ENCODE data around the gene NEO1.

Gene NEO1

DNA sequence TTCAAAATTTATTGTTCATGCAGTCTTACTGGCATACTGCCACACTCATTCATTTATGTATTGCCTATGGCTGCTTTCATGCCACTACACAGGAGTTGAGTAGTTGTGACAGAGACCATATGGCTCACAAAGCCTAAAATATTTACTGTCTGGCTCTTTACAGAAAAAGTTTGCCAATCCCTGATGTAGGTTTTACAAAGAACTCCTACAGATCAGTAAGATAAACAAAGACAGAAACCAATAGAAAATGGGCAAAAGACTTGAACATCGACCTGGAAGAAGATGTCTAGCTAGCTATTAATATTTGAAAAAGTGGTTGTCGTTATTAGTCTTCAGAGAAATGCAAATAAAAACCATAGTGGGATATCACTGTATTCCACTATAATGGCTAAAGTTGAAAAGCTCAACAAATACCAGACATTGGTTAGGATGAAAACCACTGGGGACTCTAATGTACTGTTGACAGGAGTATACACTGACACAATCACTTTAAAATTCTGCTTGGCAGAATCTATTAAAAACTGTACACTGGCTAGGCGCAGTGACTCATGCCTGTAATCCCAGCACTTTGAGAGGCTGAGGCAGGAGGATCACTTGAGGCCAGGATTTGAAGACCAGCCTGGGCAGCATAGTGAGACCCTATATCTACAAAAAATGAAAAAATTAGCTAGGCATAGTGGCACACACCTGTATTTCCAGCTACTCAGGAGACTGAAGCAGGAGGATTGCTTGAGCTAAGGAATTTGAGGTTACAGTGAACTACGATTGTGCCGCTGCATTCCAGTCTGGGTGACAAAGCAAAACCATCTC is 87.7 kb downstream of the NEO1 start:
- TF ChIP-seq, protein P1, sequence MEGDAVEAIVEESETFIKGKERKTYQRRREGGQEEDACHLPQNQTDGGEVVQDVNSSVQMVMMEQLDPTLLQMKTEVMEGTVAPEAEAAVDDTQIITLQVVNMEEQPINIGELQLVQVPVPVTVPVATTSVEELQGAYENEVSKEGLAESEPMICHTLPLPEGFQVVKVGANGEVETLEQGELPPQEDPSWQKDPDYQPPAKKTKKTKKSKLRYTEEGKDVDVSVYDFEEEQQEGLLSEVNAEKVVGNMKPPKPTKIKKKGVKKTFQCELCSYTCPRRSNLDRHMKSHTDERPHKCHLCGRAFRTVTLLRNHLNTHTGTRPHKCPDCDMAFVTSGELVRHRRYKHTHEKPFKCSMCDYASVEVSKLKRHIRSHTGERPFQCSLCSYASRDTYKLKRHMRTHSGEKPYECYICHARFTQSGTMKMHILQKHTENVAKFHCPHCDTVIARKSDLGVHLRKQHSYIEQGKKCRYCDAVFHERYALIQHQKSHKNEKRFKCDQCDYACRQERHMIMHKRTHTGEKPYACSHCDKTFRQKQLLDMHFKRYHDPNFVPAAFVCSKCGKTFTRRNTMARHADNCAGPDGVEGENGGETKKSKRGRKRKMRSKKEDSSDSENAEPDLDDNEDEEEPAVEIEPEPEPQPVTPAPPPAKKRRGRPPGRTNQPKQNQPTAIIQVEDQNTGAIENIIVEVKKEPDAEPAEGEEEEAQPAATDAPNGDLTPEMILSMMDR (IDR thresholded peaks at IDR 0.05) = no peak
- TF ChIP-seq ZFX (IDR thresholded peaks at IDR 0.05; ENCODE audit: borderline replicate concordance) = no peak
- H3K27ac ChIP-seq = no peak overlapping the region

DNA sequence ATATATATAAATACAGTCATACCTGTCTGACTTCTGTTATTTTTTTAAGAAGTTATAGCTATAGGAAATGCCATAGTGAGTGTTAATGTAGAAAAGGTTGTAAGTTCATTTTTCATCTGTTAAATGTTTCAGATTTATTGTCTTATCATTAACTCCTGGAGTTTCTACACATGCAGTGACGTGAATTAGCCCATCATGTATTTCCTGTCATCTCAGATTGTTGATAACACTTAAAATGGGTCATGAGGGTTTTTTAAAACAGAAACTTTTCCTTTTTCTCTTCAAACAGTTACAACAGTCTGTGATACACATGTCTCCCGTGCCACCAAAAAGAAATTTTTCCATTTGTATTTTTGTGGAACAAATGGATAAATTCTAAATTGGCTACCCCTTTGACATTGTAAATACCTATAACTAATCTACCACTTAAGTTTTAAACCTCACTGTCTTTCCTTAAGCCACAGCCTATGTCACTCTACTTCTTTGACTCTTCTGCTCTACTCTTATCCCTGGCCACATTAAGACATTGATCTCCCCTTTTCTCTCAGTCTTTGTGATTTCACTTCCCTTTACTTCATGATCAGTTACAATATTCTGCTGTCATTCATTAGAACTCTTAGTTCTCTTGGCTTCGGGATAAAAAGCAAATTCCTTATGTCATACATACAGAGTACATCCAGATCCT is 89.1 kb downstream of the NEO1 start:
- TF ChIP-seq, protein P1 (IDR thresholded peaks at IDR 0.05) = no peak
- TF ChIP-seq ZFX (IDR thresholded peaks at IDR 0.05; ENCODE audit: borderline replicate concordance) = no peak

DNA sequence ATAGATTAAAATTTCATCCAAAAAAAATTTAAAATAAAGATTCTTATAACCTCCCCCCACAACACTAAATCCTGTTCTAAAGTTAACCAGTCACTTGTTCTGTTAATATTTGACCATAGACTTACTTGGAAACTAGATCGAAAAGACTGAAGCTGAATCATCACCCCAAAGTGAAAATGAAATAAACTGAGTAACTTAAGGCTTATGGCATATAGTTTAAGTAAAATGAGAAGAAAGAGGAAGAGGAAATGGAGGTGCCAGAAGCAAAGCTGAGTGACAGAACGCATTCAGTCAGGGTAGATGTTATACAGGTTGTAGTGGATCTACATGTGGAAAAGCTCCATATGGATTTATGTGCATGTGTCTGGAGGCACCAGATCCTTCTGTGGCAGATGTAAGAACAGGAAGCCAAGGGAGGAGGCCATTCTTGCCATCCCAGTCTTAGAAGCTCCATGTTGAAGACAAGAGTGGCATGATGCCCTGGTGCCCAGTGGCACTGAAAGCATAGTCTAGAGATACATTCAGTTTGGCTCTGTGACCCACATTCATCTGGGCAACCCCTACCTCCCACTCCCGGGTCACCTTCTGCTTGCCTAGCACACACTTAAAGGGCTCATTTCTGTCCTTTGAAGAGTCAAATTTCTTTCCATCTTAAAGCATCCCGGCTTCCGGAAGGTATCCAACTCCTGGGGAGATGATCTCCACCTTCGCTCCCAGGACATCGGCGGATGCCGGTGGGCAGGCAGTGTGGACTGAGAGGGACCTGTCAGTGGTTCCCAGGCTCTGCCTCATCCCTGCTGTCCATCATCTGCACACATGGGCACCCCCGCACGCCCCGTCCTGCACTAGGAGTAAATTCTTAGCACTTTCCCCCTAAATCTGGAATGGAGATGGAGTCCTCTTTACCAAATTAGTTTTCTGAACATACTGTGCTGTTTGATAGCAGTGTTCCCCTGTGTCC is 90.8 kb downstream of the NEO1 start:
- no peak for TF ChIP-seq ZFX (IDR thresholded peaks at IDR 0.05; ENCODE audit: borderline replicate concordance)
- TF ChIP-seq, protein P1 (IDR thresholded peaks at IDR 0.05) = no peak
- no peak overlapping the region for H3K27ac ChIP-seq

More for the DNA sequence above, 89.1 kb downstream of the NEO1 start:
- H3K27ac ChIP-seq = no peak overlapping the region

DNA sequence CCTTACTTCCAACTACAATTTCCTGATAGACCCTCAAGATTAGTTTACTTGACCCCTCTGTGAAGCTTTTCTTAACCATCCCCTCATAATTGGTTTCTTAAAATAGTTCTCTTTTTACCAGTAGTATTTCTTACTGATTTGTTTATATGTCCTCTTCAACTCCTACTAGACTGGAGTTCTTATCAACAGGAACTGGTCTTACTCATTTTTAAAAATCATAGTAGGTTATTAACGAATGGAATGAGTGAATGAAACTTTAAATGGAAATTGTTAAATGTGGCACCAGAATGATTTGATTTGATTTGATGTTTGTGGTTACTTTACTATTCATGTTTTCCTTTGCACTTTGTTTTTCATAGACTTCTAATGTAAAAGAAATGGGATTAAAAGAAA is 91.5 kb downstream of the NEO1 start:
- TF ChIP-seq, protein P1 (IDR thresholded peaks at IDR 0.05) = no peak
- TF ChIP-seq ZFX (IDR thresholded peaks at IDR 0.05; ENCODE audit: borderline replicate concordance) = no peak
- H3K27ac ChIP-seq = no peak overlapping the region

DNA sequence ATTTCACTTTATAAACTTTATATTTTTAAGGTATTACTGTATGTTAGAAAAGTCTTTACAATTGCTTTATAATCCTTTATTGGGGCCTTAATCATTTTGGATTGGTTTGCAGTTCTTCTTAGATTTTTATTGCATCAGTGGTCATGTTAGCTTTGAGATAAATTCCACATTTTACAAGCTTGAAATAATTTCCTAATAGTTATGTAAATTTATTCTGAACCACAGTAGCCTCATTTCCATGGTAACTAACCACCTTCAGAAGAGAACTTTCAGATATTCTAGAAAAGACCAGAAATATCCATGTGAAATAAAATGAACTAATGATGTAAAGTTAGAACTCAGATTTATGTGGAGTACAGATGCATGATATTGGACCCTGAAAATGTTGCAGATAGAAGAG is 94.2 kb downstream of the NEO1 start:
- no peak for TF ChIP-seq ZFX (IDR thresholded peaks at IDR 0.05; ENCODE audit: borderline replicate concordance)
- TF ChIP-seq, protein P1 (IDR thresholded peaks at IDR 0.05) = no peak
- H3K27ac ChIP-seq = no peak overlapping the region

DNA sequence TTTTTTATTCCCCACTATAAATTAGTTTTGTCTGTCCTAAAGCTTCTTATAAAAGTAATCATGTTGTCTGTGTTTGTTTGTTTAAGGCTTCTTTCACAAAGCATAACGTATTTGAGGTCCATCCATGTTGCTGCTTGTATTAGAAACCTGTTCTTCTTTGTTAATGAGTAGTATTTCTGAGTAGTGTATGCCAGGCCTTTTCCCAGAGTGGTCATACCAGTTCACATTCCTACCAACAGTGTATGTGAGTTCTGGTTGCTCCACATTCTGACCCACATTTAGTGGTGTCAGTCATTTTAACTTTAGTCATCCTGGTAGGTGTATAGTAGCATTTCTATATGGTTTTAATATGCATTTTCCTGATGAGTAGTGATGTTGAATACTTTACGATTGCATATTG is 98.6 kb downstream of the NEO1 start:
- TF ChIP-seq ZFX (IDR thresholded peaks at IDR 0.05; ENCODE audit: borderline replicate concordance) = no peak
- TF ChIP-seq, protein P1 (IDR thresholded peaks at IDR 0.05) = no peak
- no peak overlapping the region for H3K27ac ChIP-seq
